Esophagus squamous epithelium (tissue), 5 donors: ENCODE measurements around the gene EPB41L2. TPM values are rescaled to one million over a fixed set of nuclear protein-coding genes. Genes with fewer than 3 reads are reported as not detected.
A peak's percentile ranks its signal among the peaks of the same experiment; 100 is the strongest.

Experiments used
- DNase-seq: peaks from one replicate; lab custom pipeline; 2025; lab: John Stamatoyannopoulos, UW
- H3K27ac ChIP-seq, 4 donors: fragments of 200-600 bp; sonication (generic); one replicate each; pipeline ENCODE4 v1.5.1; 2016 to 2019; ENCODE audit warnings: mild to moderate bottlenecking in 1 of 4
- H3K27me3 ChIP-seq, 4 donors: fragments of 200-600 bp; sonication (generic); 1 replicate in 3 of 4; 2 replicates in 1 of 4; pipeline versions ENCODE4 v1.5.1 to v1.6.0; 2017 to 2021; ENCODE audit warnings: antibody characterized with exemption in 1 of 4
- H3K36me3 ChIP-seq, 3 donors: fragments of 200-600 bp; sonication (generic); one replicate each; pipeline ENCODE4 v1.5.1; 2016 to 2019
- H3K4me1 ChIP-seq, 3 donors: fragments of 200-600 bp; sonication (generic); one replicate each; pipeline ENCODE4 v1.5.1; 2017 to 2019
- H3K4me3 ChIP-seq, 4 donors: fragments of 200-600 bp; sonication (generic); 1 replicate in 3 of 4; 2 replicates in 1 of 4; pipeline ENCODE4 v1.5.1; 2016 to 2019; ENCODE audit warnings: mild to moderate bottlenecking in 2 of 4, moderate library complexity in 1 of 4
- H3K9me3 ChIP-seq, 3 donors: fragments of 200-600 bp; sonication (generic); one replicate each; pipeline ENCODE4 v1.5.1; 2016 to 2019
- POLR2A ChIP-seq, 4 donors: fragments of 450-650 bp; IDR thresholded peaks; one replicate each; pipeline ENCODE4 v1.6.1; 2017; ENCODE audit warnings: antibody characterized with exemption in 4 of 4, mild to moderate bottlenecking in 4 of 4, moderate library complexity in 3 of 4
- WGBS, 2 donors: methylation state at CpG; one replicate each; pipeline ENCODE4 v1.1.5; 2018; 5-methylcytosine and 5-hydroxymethylcytosine counted together
- intact Hi-C: fragments of 100-400 bp; cut with DNase I; formaldehyde crosslinking; loops from one replicate; pipeline ENCODE4 v1.15.0; 2022
- total RNA-seq, 4 donors: library from RNA; depleted of rRNA; stranded (reverse); fragments of >200 nt; gene quantifications; one replicate each; pipeline ENCODE4 v1.1.0, GENCODE V29; 2016
- TF ChIP-seq, protein P1 (sequence below), 6 experiments: fragments of 450-650 bp in 4 of 6; fragments of 200-600 bp in 2 of 6; sonication (generic) in 2 of 6; IDR thresholded peaks; one replicate each; pipeline ENCODE4 v1.5.1; 2016 to 2019; ENCODE audit warnings: antibody characterized with exemption in 6 of 6, mild to moderate bottlenecking in 4 of 6, moderate library complexity in 4 of 6
- donor health status: DM: yes; HTN: yes; CAD: no.

EPB41L2 gene
- total RNA-seq, 4 donors from 2014 or later: 6.2 to 58.0 (median 14.9) TPM

DNA sequence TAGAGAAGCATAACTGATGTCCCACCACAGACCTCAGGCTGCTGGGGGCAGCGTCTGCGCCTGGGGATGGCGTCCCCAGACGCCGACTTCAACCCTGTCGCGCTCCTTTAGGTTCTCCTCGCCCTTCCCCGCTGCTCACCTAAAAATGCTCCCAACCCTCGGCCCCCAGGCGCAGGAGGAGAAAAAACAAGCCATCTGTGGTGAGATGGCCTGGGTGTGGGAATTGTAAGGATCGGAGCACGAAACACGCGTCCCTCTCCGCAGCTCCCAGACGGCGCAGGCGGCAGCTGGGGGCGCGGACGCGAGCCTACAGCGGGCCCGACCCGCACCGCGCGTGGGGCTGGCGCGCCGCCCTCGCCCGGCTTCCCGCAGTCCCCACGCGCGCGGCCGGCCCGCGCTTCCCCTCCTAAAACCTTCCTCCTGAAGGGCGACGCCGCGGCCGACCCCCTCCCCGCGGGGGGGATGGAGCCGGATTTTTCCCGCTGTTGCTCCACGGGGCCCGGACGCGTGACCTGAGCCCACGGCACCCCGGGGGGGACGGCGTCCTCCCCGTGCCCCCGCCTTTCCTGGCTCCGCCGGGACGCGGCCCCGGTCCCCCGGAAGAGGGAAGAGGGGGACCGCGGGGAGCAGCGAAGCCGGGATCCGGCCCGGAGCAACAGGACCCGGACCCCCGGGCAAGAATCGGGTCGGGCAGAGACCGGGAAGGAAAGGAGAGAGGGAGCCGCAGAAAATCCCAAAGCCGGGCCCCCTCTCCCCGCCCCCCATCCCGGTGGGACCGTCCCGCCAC is 611 bp downstream of the EPB41L2 start:
- 0 to 1% methylated on average over 4 to 8 of the region's 84 CpGs for WGBS, 2 donors
- H3K36me3 ChIP-seq: no peaks in the 10 kb centered on the region
- H3K27me3 ChIP-seq: no peaks in the 10 kb centered on the region
- no peak for DNase-seq
- H3K27ac ChIP-seq: peak overlapping the region; percentile 73 to 89 (median 81)
- no peaks in the 10 kb centered on the region for H3K9me3 ChIP-seq
- peaks cover 5 to 34% (median 5%) of the 10 kb centered on the region in 3 donors for H3K4me1 ChIP-seq
- peak overlapping the region; percentile 81 to 98 (median 90) for H3K4me3 ChIP-seq
- TF ChIP-seq, protein P1, sequence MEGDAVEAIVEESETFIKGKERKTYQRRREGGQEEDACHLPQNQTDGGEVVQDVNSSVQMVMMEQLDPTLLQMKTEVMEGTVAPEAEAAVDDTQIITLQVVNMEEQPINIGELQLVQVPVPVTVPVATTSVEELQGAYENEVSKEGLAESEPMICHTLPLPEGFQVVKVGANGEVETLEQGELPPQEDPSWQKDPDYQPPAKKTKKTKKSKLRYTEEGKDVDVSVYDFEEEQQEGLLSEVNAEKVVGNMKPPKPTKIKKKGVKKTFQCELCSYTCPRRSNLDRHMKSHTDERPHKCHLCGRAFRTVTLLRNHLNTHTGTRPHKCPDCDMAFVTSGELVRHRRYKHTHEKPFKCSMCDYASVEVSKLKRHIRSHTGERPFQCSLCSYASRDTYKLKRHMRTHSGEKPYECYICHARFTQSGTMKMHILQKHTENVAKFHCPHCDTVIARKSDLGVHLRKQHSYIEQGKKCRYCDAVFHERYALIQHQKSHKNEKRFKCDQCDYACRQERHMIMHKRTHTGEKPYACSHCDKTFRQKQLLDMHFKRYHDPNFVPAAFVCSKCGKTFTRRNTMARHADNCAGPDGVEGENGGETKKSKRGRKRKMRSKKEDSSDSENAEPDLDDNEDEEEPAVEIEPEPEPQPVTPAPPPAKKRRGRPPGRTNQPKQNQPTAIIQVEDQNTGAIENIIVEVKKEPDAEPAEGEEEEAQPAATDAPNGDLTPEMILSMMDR (IDR thresholded peaks at IDR 0.05): no peak
- TF ChIP-seq POLR2A (IDR thresholded peaks at IDR 0.05): no peak
- intact Hi-C loops: no loop called here

DNA sequence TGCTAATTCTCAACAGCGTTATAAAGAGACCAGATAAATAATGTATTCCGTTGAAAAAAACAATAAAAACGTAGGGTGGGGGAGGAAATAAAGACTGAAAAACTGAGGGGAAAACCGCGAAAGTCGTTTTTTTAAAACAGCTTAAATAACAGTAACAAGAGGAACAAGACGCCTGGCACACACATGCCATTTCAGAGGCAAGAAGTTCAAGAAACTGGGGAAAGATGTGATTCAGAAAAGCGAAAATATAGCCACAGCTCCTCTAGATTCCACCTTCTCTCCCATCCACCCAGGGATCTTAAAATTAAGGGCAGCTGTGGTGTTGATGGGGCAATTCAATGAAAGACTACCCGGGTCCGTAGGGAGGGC is 1.3 kb downstream of the EPB41L2 start:
- no peaks in the 10 kb centered on the region for H3K36me3 ChIP-seq
- H3K9me3 ChIP-seq: no peaks in the 10 kb centered on the region
- H3K4me3 ChIP-seq: peak overlapping the region; percentile 81 to 98 (median 90)
- H3K4me1 ChIP-seq: peaks cover 5 to 34% (median 5%) of the 10 kb centered on the region in 3 donors
- no peaks in the 10 kb centered on the region for H3K27me3 ChIP-seq
- H3K27ac ChIP-seq: peak overlapping the region in 2 of 4 donors; percentile 76 to 86
- DNase-seq: no peak
- TF ChIP-seq POLR2A (IDR thresholded peaks at IDR 0.05): no peak
- TF ChIP-seq, protein P1 (IDR thresholded peaks at IDR 0.05): no peak
- intact Hi-C loops: no loop called here
- 18 to 21% methylated on average over 10 of the region's 10 CpGs for WGBS, 2 donors

DNA sequence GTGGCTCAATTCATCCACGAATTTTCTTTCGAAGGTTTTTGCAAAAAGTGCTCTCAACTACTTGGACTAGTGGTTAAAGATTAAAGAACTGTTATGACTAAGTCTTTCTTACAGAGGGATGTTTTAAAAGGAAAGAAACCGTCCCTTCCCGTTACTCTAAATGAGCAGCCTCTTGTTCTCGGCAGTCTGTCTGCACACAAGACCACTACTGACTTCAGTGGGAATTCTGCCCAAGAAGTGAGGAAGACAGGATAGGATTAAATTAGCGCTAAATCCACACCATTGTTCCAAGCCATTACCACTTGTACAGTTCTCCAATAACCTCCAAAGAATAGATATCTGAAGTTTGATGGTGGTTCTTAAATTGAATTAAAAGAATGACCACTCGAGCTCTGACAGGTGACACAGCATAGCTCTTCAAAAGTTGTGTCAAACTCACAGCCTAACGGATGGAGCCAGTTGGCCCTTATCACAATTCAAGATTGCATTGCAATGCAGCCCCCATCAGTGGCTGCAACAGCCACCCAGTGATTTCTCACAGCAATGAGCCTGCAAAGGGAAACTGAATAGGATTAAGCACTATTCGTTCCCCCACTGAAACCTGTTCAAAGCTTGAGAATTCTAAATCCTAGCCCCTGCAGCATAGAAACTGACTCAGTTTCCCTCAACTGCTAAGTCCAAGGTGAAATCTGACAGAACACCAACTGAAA is 1.8 kb downstream of the EPB41L2 start:
- no peak for TF ChIP-seq POLR2A (IDR thresholded peaks at IDR 0.05)
- TF ChIP-seq, protein P1 (IDR thresholded peaks at IDR 0.05): no peak
- no peak for DNase-seq
- intact Hi-C loops: no loop called here
- Histone ChIP-seq H3K27me3 (no peaks in the 10 kb centered on the region), H3K36me3 (no peaks in the 10 kb centered on the region), H3K9me3 (no peaks in the 10 kb centered on the region), H3K27ac (peak overlapping the region in 2 of 4 donors; percentile 76 to 86), H3K4me1 (peaks cover 5 to 34% (median 5%) of the 10 kb centered on the region in 3 donors), H3K4me3 (peak overlapping the region in 3 of 4 donors; percentile 81 to 98 (median 91))
- WGBS, 2 donors: 40 to 56% methylated on average over 9 of the region's 9 CpGs

DNA sequence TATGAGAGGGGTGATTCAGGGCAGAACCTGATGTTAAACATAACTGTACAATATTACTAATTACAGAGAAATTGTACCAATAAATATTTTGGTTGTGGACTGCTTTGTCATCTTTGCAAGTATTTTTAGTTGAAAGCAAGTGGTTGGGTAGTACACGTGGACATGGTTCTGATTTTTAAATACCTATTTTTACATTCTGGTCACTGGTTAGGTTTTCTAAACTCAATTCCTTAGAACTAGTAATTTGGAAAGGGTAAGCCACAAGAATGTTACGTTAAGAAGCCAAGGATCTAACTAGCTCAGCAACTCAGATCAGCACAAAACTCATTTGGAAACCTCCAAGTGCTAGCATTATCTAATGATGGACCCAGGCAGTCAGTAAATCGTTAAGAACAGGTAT is 2.7 kb downstream of the EPB41L2 start:
- Histone ChIP-seq H3K4me3 (no peak overlapping the region), H3K27me3 (no peaks in the 10 kb centered on the region), H3K27ac (peak overlapping the region in 1 of 4 donors; percentile 86), H3K4me1 (peaks cover 5 to 34% (median 5%) of the 10 kb centered on the region in 3 donors), H3K9me3 (peaks cover 0 to 8% (median 4%) of the 10 kb centered on the region in 3 donors), H3K36me3 (no peaks in the 10 kb centered on the region)
- DNase-seq: no peak
- no peak for TF ChIP-seq POLR2A (IDR thresholded peaks at IDR 0.05)
- TF ChIP-seq, protein P1 (IDR thresholded peaks at IDR 0.05): no peak
- intact Hi-C loops: no loop called here
- WGBS, 2 donors: 40 to 72% methylated on average over 3 of the region's 3 CpGs

DNA sequence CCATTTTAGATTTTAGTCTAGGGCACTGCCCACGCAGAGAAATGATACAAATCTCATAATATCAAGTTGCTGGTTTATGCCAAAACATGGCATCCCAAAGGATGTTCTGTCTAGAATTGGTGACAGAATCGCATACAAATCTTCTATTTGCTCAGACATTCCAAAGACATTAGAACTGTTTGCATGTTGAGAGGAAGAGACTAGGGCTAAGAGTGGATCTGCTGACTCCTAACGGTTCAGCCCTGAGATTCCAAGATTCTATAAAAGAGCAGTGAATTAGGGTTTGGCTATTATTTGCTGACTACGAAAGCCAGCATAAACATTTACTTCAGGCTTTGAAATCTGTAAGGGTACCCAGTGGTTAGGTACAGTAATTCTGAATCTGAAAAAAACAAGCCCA is 3.6 kb downstream of the EPB41L2 start:
- no peaks in the 10 kb centered on the region for H3K27me3 ChIP-seq
- intact Hi-C loops: no loop called here
- H3K27ac ChIP-seq: no peak overlapping the region
- 73 to 81% methylated on average over 3 to 4 of the region's 4 CpGs for WGBS, 2 donors
- H3K4me1 ChIP-seq: peaks cover 5 to 34% (median 5%) of the 10 kb centered on the region in 3 donors
- H3K9me3 ChIP-seq: peaks cover under 1 to 16% (median 12%) of the 10 kb centered on the region in 3 donors
- no peak overlapping the region for H3K4me3 ChIP-seq
- DNase-seq: no peak
- TF ChIP-seq, protein P1 (IDR thresholded peaks at IDR 0.05): no peak
- peaks cover 0 to 5% (median 0%) of the 10 kb centered on the region in 3 donors for H3K36me3 ChIP-seq
